ENCODE measurements around the gene KRTAP10-12.

GRCh38 chr21:44706706-44707581 lies 10.0 kb downstream of the KRTAP10-12 start:
- no peak for TF ChIP-seq CTCF (IDR thresholded peaks at IDR 0.05; ENCODE audit: low read depth, low read length)
- no peak for TF ChIP-seq EZH2phosphoT487 (IDR thresholded peaks at IDR 0.05; ENCODE audit: low read depth)
